Hematopoietic multipotent progenitor cell treated with erythropoietin and hydrocortisone succinate and interleukin-3 and kit ligand, for 17 days (in vitro differentiated cells): ENCODE data around the gene RREB1.
A peak's percentile ranks its signal among the peaks of the same experiment; 100 is the strongest.
"Not testable (repeated sequence)": the region's sequence is repeated elsewhere in the genome, so short reads cannot be mapped to it uniquely, and the experiment has no call there.

Source experiments
- DNase-seq: peaks from one replicate; pipeline ENCODE4 v3.0.0-alpha.2; 2015; ENCODE audit warnings: low spot score

The RREB1 gene

GRCh38 chr6:7262746-7263518 lies 155.2 kb downstream of the RREB1 start:
- DNase-seq: no peak

DNA sequence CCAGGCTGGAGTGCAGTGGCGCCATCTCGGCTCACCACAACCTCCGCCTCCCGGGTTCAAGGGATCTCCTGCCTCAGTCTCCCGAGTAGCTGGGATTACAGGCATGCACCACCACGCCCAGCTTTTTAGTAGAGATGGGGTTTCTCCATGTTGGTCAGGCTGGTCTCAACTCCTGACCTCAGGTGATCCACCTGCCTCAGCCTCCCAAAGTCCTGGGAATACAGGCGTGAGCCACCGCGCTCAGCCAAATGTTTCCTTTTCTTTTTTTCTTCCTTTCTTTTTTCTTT lies 155.7 kb downstream of the RREB1 start:
- not testable (repeated sequence) for DNase-seq

- no peak for DNase-seq
These were observed 156.3 kb downstream of the RREB1 start for GRCh38 chr6:7264041-7264440.

DNA sequence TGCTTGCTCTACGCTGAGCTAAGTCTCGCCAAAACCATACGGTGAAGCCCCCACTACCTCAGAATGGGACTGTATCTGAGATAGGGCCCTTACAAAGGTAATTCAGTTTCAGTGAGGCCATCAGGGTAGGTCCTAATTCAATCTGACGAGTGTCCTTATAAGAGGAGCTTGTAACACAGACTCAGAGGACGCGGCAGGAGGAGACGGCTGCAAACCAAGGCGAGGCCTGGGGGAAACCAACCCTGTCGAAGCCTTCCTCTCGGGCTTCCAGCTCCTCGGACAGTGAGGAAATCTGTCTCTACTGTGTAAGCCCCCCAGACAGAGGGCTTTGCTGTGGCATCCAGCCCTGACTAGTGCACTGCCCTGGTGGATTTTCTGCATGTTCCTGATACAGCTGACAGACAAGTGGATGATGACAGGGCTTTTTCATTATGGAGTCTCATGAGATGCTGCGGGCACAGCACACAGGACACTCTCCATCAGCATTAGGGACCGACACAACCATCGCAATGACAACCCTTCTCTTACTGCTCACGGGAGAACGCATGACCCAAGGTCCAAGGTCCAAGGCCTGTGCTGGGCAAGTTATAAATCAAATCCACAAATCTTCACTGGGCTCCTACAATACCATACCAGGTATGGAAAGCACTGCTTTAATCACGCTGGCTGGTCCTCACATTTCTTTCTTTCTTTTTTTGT lies 157.1 kb downstream of the RREB1 start:
- no peak for DNase-seq

DNA sequence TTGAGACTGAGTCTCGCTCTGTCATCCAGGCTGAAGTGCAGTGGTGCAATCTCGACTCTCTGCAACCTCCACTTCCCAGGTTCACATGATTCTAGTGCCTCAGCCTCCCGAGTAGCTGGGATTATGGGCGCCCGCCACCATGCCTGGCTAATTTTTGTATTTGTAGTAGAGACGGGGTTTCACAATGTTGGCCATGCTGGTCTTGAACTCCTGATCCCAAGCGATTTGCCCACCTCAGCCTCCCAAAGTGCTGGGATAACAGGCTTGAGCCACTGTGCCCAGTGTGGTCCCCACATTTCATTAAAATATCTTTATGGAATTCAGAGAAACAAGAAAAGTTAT lies 157.6 kb downstream of the RREB1 start:
- not testable (repeated sequence) for DNase-seq

- no peak for DNase-seq
These were observed 159.3 kb downstream of the RREB1 start for GRCh38 chr6:7267071-7267465.

DNA sequence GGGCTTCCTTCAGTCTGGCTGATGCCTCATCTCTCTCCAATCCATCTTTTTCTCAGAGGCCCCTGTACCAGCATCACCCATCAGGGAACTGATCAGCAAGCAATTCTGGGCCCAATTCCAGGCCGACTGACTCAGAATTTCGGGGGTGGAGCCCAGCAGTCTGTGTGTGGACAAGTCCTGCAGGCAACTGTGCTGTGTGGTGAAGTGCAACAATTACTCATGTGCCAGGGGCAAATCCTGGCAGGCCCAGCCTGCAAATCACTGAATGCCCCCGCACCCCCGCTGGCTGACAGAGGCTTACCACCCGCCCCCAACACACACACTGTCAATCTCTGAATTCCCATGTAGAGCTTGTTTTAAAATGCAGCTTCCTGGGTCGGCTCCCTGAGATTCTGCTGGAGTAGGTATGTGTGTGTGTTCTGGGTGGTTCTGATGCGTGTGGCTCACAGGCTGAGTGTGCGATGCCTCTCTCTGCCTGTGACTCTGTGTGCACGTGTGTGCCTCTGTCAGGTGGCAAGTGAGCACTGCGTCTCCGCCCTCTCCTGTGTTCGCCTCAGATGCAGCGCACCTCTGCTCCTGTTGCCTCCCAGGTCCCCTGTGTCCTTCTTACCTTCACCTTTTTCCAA lies 159.8 kb downstream of the RREB1 start:
- DNase-seq: peak; percentile 24

DNA sequence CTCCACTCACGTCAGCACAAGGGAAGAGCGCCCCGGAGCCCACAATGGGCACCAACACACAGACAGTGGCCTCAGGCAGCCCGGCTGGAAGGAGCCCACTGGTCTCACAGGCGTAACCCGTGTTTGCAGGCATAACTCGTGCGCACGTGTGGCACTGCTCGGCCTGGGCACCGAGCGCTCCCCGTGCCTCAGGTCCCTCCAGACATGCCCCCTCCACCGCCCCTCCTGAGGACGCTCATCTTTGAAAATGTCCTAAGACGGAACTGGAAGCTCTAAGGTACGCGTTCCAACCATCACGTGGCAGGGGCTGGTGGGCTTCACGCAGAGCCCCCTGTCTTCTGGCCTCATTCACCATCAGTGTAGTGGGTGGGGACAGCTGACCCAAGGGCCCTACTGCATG lies 160.6 kb downstream of the RREB1 start:
- DNase-seq: no peak

- no peak for DNase-seq
These were observed 161.2 kb downstream of the RREB1 start for GRCh38 chr6:7268816-7269555.

GRCh38 chr6:7269816-7270215 lies 162.1 kb downstream of the RREB1 start:
- DNase-seq: no peak

DNA sequence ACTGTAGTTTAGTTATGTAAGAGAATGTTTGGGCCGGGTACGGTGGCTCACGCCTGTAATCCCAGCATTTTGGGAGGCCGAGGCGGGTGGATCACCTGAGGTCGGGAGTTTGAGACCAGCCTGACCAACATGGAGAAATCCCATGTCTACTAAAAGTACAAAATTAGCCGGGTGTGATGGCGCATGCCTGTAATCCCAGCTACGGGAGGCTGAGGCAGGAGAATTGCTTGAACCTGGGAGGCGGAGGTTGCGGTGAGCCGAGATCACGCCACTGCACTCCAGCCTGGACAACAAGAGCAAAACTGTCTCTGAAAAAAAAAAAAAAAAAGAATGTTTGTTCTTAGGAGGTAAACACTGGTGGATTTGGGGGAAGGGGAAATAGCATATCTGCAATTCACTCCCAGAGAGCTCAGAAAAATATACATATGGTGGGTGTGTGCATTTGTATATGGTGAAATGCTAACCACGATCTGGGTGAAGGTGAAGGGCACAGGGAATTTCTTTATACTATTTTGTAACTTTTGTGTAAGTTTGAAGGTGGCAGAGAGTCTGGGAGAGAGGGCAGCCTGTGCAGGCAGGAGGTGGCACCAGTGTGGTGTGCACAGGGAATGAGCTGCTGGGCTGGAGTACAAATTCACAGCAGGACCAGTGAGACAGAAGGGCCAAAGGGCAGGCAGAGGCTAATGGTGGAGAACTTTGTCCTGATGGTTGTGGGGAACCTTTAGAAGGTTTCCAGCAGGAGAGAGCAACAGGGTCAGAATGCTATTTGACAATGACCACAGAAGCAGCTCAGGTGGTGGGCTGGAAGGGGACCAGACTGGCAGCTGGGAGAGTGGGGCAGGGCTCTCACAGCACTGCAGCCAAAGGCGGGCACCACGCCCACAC lies 162.8 kb downstream of the RREB1 start:
- DNase-seq: no peak

GRCh38 chr6:7271205-7271534 lies 163.4 kb downstream of the RREB1 start:
- no peak for DNase-seq

- DNase-seq: no peak
These were observed 165.9 kb downstream of the RREB1 start for GRCh38 chr6:7273709-7274108.

DNA sequence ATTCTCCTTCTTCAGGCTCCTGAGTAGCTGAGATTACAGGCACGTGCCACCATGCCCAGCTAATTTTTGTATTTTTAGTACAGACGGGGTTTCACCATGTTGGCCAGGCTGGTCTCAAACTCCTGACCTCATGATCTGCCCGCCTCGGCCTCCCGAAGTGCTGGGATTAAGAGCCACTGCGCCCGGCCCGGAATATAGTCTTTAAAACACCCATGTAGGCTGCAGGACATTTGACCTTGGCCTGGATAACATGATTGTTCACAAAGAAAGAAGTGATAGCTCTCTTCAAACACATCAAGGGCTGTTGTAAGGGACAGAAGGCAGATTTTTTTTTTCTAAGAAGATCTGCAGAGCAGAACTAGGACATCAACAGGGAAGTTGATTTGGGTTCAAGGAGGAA lies 166.8 kb downstream of the RREB1 start:
- not testable (repeated sequence) for DNase-seq

DNA sequence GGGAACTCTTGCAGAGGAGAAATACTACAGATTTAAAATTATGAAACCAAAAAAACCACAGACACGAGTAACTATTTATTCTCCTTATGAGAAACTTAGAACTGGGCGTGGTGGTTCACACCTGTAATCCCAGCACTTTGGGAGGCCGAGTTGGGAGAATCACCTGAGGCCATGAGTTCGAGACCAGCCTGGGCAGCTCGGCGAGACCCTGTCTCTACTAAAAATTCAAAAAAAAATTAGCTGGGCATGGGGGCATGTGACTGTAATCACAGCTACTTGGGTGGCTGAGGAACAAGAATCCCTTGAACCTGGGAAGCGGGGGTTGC lies 168.4 kb downstream of the RREB1 start:
- DNase-seq: no peak

DNA sequence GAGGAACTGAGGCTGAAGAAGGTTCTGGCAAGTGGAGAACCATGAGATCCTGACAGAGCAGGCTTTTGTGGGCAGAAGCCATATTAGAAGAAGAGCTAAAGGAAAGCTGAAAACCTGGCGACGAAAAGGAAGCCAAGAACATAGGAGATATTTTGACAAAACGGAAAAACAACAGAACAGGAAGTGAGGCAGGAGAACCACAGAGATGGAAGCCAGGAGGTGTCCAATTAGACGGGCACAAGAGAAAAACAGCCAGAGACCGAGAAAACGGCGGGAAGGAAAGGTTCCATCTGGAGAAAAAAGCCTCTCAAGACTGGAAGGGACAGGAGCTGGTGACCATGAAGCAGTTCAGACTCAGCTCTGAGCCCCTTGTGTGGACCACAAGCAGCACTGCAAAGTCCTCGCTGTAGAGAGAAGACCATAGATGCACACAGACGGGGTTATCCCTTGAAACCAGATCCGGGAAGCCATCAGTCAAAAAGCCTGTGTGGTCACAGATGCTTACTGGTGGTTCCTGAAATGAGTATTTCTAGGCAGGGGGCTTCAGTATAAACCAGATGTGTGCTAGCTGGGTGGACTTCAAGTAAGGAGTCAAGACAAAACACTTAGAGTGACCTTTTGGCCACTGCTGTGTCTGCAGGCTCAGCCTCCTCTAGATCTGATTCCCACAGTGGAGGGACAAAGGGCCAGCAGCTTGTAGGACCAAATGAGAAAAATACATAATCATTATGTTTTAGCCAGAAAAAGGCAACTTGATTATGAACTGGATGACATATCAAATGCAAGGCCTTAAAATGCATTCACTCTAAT lies 174.5 kb downstream of the RREB1 start:
- no peak for DNase-seq

GRCh38 chr6:7283676-7284075 lies 175.9 kb downstream of the RREB1 start:
- DNase-seq: no peak

DNA sequence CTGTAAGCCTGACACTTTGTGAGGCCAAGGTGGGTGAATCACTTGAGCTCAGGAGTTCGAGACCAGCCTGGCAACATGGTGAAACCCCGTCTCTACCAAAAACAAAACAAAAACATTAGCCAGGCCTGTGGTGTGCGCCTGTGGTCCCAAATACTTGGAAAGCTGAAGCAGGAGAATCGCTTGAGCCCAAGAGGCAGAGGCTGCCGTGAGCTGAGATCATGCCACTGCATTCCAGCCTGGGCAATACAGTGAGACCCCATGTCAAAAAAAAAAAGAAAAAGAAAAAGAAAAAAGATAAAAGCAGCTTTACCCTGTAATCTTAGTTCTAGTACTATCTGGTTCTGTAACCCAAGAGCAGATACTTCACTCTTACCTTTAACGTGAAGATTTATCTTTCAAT lies 177.7 kb downstream of the RREB1 start:
- DNase-seq: no peak

DNA sequence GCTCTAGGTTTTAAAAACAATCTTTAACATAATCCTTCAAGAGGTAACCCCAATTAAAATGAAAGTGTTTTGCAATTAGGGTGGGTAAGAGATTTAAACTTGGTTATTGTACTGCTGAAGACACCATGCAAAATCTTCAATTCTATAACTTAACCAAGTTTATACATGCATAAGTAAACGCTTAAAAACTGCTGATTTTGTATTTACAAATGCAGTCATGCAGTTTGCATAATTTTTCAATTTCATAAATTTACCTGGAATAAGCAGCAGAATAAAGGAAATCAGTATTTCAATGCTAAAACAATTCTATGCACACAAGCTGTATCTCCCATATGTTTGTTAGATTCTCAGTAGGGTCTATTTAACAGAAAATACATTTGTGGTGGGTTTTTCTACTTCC lies 182.3 kb downstream of the RREB1 start:
- DNase-seq: no peak

- DNase-seq: no peak
These were observed 185.0 kb downstream of the RREB1 start for GRCh38 chr6:7292596-7293255.

- DNase-seq: no peak
These were observed 188.2 kb downstream of the RREB1 start for GRCh38 chr6:7295916-7296315.
